Fibroblast of the aortic adventitia (primary cell): Measurements from ENCODE around the gene LRMDA. TPM values are rescaled to one million over a fixed set of nuclear protein-coding genes. Genes with fewer than 3 reads are reported as not detected.

Source experiments
- DNase-seq: peaks from one replicate; pipeline ENCODE4 v3.0.0-alpha.2; 2010; ENCODE audit warnings: low read depth
- H3K4me3 ChIP-seq: 2 replicates; pipeline ENCODE4 v1.5.1; 2011; ENCODE audit warnings: low read depth, mild to moderate bottlenecking, control low read depth, low read length, moderate library complexity
- total RNA-seq: library from RNA; depleted of rRNA; stranded (reverse); fragments of >200 nt; gene quantifications from 2 replicates; pipeline ENCODE4 v1.2.3, GENCODE V29; 2012; ENCODE audit warnings: low replicate concordance
- TF ChIP-seq, protein P1 (sequence below): IDR thresholded peaks from 2 replicates; pipeline ENCODE4 v1.5.1; 2011; ENCODE audit warnings: mild to moderate bottlenecking, low read length, control low read depth, inconsistent platforms; ENCODE audit not compliant: insufficient read depth

Gene LRMDA
- total RNA-seq, 1 donor, result 6.3 TPM

DNA sequence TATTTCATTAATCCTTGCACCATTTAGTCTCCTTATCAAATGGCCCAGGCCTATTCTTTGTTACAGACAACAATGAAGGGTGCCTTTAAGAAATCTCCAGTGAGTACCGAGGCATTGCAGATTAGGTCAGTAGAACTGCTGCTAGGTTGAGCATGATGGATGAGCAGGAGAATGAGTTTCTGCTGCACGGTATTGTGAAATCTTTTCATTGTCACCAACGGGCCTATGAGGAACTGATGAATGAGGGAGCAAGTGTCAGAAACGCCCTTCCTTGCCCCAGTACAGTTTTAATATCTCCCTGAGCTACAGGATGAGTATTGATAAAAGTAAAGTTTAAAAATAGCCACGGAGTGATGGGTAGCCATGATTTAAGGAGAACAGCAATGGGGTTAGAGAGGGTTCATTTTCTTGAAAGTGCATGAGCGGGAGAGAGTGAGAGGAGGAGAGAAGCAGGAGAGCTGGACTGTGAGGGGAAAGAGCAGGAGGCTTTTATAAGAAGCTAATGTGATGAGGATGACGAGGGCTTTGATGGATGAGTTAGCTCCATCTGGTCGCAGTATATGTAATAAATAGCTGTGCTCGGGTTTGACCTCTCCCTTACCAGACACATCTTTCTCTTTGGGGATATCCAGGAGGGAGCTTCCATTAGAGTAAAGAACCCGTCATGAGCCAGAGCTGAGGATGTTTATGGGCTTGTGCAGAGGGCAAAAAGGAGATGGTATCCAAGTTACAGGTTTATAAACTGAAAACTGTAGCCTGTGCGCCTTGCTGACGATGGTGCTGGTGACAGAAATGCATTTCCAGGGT lies 526.1 kb downstream of the LRMDA start:
- peak; percentile 4 for DNase-seq
- TF ChIP-seq, protein P1, sequence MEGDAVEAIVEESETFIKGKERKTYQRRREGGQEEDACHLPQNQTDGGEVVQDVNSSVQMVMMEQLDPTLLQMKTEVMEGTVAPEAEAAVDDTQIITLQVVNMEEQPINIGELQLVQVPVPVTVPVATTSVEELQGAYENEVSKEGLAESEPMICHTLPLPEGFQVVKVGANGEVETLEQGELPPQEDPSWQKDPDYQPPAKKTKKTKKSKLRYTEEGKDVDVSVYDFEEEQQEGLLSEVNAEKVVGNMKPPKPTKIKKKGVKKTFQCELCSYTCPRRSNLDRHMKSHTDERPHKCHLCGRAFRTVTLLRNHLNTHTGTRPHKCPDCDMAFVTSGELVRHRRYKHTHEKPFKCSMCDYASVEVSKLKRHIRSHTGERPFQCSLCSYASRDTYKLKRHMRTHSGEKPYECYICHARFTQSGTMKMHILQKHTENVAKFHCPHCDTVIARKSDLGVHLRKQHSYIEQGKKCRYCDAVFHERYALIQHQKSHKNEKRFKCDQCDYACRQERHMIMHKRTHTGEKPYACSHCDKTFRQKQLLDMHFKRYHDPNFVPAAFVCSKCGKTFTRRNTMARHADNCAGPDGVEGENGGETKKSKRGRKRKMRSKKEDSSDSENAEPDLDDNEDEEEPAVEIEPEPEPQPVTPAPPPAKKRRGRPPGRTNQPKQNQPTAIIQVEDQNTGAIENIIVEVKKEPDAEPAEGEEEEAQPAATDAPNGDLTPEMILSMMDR, result no peak

DNA sequence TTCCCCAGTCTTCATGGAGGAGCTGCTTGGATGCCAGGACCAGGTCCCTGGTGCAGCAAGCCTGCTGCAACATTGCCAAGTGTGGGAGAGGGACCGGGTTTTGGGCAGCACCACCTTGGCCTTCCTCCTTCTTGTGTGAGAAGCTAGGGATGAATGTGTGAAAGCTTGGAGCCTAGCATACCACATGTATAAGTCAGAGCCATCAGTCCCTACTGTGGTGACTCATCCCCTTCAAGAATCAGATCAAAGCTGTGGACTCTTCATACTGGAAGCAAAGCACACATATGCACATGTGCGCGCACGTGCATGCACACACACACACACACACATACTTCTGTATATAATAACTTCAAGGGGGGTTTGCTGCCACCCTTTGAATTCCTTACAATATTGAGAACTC lies 527.8 kb downstream of the LRMDA start:
- TF ChIP-seq, protein P1, result no peak
- no peak overlapping the region for H3K4me3 ChIP-seq
- peak; percentile 72 for DNase-seq

More for the DNA sequence above, 526.1 kb downstream of the LRMDA start:
- no peak overlapping the region for H3K4me3 ChIP-seq

DNA sequence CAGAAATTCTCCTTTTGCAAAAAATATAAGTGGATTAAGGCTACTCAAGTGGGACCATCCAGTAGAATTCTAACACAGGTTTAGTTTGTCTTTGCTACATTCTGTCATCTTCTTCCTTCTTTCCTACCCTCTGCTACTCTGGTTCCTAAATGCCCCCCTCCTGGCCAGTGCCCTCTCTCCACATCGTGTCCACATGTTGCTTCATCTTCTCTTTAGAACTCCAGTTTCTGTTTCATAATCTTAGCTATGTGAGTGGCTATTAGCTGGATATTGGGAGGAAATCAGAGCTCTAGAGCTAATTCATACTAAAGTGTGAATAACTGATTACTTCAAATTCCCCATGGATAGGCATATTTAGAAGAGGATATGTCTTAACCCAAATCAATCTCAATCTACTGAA lies 528.5 kb downstream of the LRMDA start:
- DNase-seq, result peak; percentile 4
- TF ChIP-seq, protein P1, result no peak
- H3K4me3 ChIP-seq, result no peak overlapping the region

DNA sequence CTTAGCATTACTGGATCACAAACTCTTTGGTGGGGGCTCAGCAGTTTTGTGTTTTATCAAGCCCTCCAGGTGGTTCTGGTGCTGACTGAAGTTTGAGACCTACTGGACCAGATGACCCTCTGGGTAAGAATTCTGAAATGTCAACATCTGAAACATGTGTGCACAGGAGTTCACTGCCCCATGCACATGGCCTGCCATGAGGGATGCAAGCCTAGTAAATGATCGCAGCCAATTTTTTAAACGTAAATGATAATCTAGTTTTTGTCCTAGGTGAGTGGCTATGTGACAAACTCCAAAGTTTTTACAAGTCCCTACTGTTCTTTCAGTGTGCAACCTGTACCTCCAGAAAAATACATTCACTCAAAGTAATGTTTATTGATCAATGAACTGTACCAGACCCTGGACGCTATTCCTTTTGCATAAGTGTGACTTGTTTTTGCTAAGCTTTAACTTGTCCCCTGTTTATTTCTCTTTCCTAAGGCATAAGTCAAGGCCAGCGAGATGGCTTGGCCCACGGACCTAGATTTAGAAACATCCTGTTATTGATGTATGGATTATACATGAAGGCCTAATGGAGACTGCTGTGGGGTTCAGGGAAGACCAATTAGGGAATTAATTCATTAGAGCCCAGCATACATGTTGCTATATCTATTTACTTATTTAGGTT lies 531.1 kb downstream of the LRMDA start:
- no peak overlapping the region for H3K4me3 ChIP-seq
- TF ChIP-seq, protein P1, result no peak
- DNase-seq, result no peak

DNA sequence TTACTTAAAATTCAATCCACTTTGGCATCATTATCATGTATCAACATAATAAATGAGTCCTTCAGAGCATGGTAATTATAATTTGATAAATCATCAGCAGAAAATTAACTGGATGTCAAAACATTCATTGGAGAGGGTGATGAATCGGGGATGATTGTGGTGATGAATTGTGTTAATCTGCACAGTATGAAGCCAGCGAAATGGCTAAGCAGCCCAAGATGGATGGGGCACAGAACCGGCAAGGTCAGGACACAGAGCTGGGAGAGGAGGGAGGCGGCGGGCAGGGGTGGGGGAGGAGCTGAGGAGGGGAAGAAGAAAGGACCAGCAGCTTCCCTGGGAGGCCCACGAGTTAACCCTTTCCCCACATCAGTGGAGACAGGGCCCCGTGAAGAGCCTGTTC lies 536.1 kb downstream of the LRMDA start:
- TF ChIP-seq, protein P1, result no peak
- no peak overlapping the region for H3K4me3 ChIP-seq
- DNase-seq, result no peak

DNA sequence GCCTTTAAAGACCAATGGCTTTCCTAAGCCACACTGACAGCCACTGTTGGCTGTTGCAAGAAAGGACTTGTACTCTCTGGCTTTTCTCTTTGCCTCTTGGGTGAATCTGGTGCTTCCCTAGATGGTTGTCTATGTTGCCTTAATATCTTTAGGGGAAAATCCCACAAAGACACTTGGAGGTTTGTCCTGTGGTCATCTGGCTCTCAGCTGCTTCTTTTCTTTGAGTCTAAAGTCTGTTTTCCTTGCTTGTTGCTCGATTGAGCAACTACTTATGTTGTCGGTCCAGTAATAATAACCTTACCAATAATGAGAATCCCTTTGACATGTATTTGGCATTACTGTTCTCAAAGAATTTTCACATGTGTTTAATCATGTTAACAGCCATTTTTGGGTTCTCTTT lies 537.6 kb downstream of the LRMDA start:
- H3K4me3 ChIP-seq, result no peak overlapping the region
- TF ChIP-seq, protein P1, result no peak
- DNase-seq, result no peak
